ENCODE data around the gene LRIG1. TPM values are rescaled to one million over a fixed set of nuclear protein-coding genes. Genes with fewer than 3 reads are reported as not detected.

Gene LRIG1
- total and polyA plus RNA-seq, 2 of the 8 experiments (the other 6 are each of a cell fraction or from before 2014, with no cell fraction given), result 78.1 to 88.7 TPM

DNA sequence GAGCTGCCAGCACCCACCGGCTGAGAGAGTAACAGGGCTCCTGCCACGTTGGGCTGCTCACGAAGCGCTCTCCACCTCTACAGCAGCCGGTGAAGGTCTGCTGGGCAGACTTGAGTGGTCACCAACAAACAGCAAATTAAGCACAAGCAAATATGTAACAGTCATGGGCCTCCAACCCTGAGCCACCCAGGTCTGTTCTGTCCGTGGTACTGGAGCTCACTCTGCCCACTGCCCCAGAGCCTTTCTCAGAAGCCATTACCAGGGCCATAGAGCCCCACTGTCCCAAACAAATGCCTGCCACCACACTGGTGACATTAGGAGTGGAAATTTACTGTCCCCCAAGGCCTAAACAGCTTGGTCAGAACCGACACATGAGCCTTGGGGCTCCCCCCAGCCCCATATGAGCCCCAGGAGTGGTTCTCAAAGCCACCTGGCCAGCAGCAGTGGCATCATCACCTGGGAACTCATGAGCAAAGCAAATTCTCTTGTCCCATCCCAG lies 56.6 kb downstream of the LRIG1 start:
- FAIRE-seq (no peak), DNase-seq (ENCODE audit: low read depth in 1 of 2, low spot score in 2 of 2) (no peak)
- peaks cover 4 to 39% (median 16%) of the 10 kb centered on the region in 4 experiments; a peak in 6 of 8 replicates for H3K36me3 ChIP-seq (ENCODE audit: control insufficient read depth in 2 of 4, insufficient read depth in 4 of 4, low read length in 3 of 4)
- H3K23me2 ChIP-seq (ENCODE audit: low read depth, low read length), result no peaks in the 10 kb centered on the region
- H2BK120ac ChIP-seq (replicated peaks; ENCODE audit: low read depth, low read length), result no peak overlapping the region
- no peaks in the 10 kb centered on the region for H3K9me3 ChIP-seq (ENCODE audit: insufficient read depth in 2 of 2, low read depth in 1 of 2, low read length in 1 of 2)
- TF ChIP-seq TAF1 (IDR thresholded peaks at IDR 0.05; ENCODE audit: low read depth, low read length) (no peak), POLR2AphosphoS5 (IDR thresholded peaks at IDR 0.05; ENCODE audit: low read depth, low read length) (peak; percentile 53; the same call in 1 of the 2 replicates)
- POLR2A ChIA-PET (ENCODE audit: partially characterized antibody), result interaction anchor here (1.0 to 5.6 kb wide), 7 partner anchors 9 to 55 kb away, joined by 3 to 51 read pairs (median 3); no protein-coding TSS in a partner anchor
- H3K4me1 ChIP-seq (replicated peaks in 1 of 4; ENCODE audit: control insufficient read depth in 3 of 4, insufficient read depth in 4 of 4, low read length in 3 of 4), result peaks cover 34 to 47% (median 37%) of the 10 kb centered on the region in 4 experiments
- 0 out of 2 replicates have a peak overlapping the region, but pooled peaks have one; percentile 15 for H2BK20ac ChIP-seq (ENCODE audit: low read length)
- H4K20me1 ChIP-seq (replicated peaks in 1 of 2; ENCODE audit: control insufficient read depth in 1 of 2, insufficient read depth in 2 of 2, low read length in 2 of 2), result peaks cover 8 to 14% of the 10 kb centered on the region in 2 experiments
- no peak overlapping the region for H3K27ac ChIP-seq (ENCODE audit: low read depth, low read length)
- no peak overlapping the region for H4K8ac ChIP-seq (ENCODE audit: extremely low read depth, insufficient read depth, low read length)
- H3K4ac ChIP-seq (replicated peaks; ENCODE audit: insufficient read length, low read depth, low read length), result peak overlapping the region; percentile 15
- H2BK5ac ChIP-seq (ENCODE audit: low read depth, low read length), result peak overlapping the region; percentile 76; the same call in 1 of the 2 replicates
- peaks cover 18% of the 10 kb centered on the region for H3K79me1 ChIP-seq (ENCODE audit: low read depth, low read length)
- peaks cover 10 to 80% of the 10 kb centered on the region in 2 experiments for H3K79me2 ChIP-seq (ENCODE audit: control insufficient read depth in 1 of 2, insufficient read depth in 2 of 2, low read length in 2 of 2)
- no peak overlapping the region for H4K5ac ChIP-seq (ENCODE audit: insufficient read length, low read depth, low read length)
- H3K9ac ChIP-seq (replicated peaks in 1 of 4; ENCODE audit: extremely low read depth in 1 of 4, low read depth in 3 of 4, low read length in 3 of 4), result no peak overlapping the region
- H3K4me3 ChIP-seq (ENCODE audit: extremely low read depth in 1 of 4, insufficient read depth in 2 of 4, low read depth in 3 of 4, low read length in 4 of 4), result no peak overlapping the region
- H2BK15ac ChIP-seq (ENCODE audit: low read length), result no peak overlapping the region; the same call in 1 of the 2 replicates
- H3K4me2 ChIP-seq (ENCODE audit: insufficient read depth in 1 of 2, low read depth in 2 of 2, low read length in 2 of 2), result peak overlapping the region in 1 of 2 experiments; percentile 87; a peak in 1 of 4 replicates
- CTCF ChIA-PET (ENCODE audit: partially characterized antibody), result interaction anchor here (0.5 to 4.4 kb wide), 5 partner anchors 36 to 457 kb away, joined by 3 to 25 read pairs (median 3); no protein-coding TSS in a partner anchor
- WGBS, 2 experiments (ENCODE audit: extremely low coverage in 1 of 2, insufficient coverage in 1 of 2, insufficient read length in 1 of 2, insufficient replicate concordance in 2 of 2, low coverage in 1 of 2, low lambda C conversion rate in 2 of 2, missing lambda C conversion rate in 1 of 2), result 73% methylated on average over 7 of the region's 7 CpGs; no CpG with 5 or more reads in 1 of the 2 experiments
- peak overlapping the region; percentile 35 for H4K91ac ChIP-seq (replicated peaks; ENCODE audit: insufficient read length, low read length)
- peak overlapping the region; percentile 1; the same call in 1 of the 2 replicates for H2BK12ac ChIP-seq (ENCODE audit: low read depth, low read length)
- no peak overlapping the region for H3K23ac ChIP-seq (ENCODE audit: insufficient read length)
- H3K27me3 ChIP-seq (replicated peaks in 1 of 4; ENCODE audit: control insufficient read depth in 3 of 4, extremely low read depth in 1 of 4, insufficient read depth in 3 of 4, low read length in 3 of 4), result no peaks in the 10 kb centered on the region
- H2AFZ ChIP-seq (ENCODE audit: low read length), result no peak overlapping the region
- H3K18ac ChIP-seq (ENCODE audit: extremely low read depth, low read length), result peak overlapping the region; percentile 75
- no peak overlapping the region for H3K56ac ChIP-seq (replicated peaks; ENCODE audit: insufficient read length, low read depth, low read length)
- H3K14ac ChIP-seq (ENCODE audit: insufficient read length), result no peak overlapping the region
- H2AK5ac ChIP-seq (ENCODE audit: low read depth, low read length), result peak overlapping the region; percentile 57; the same call in 1 of the 2 replicates
